Heart left ventricle (tissue), 13 donors: Measurements from ENCODE around the gene CEP170B.

Experiments
- POLR2A ChIP-seq, 2 donors: fragments of 450-650 bp; IDR thresholded peaks; one replicate each; pipeline ENCODE4 v1.6.1; 2017; ENCODE audit warnings: antibody characterized with exemption in 2 of 2, mild to moderate bottlenecking in 2 of 2, moderate library complexity in 2 of 2
- TF ChIP-seq, protein P1 (sequence below), 12 donors: fragments of 200-600 bp; sonication (generic) in 4 of 12; IDR thresholded peaks; one replicate each; pipeline versions ENCODE4 v1.5.0 to v1.8.0; 2018 to 2022; ENCODE audit warnings: antibody characterized with exemption in 12 of 12, mild to moderate bottlenecking in 5 of 12
- donor health status: ischemic (EF 13 %, LVEDD 7.1; RV severe dilation, severe dysfunction).
- donor health status: DM: no; HTN: yes; CAD: no.
- donor health status: DM: no; HTN: no; CAD: no.
- donor health status: ischemic (EF 25% LVEDD 6.9; RV normal size, moderate dysfunction).
- donor health status: ischemic (EF 25% LVEDD 5.7; RV mildly dilated, moderate dysfunction).
- donor health status: ischemic (EF 35%, LVEDD 5.7; RV mildly dilated, moderate dysfunction).
- donor health status: nonischemic (EF 11% LVEDD 7.7; RV severe dilation, severe dysfunction).
- donor health status: DM: yes; HTN: yes; CAD: no.
- donor health status: PGD.
- donor health status: ischemic (EF 29% LVEDD 5.4; RV normal size, mild dysfunction).
- donor health status: nonischemic (EF 23%, LVEDD 6.1; RV moderate dilation, normal function).

DNA sequence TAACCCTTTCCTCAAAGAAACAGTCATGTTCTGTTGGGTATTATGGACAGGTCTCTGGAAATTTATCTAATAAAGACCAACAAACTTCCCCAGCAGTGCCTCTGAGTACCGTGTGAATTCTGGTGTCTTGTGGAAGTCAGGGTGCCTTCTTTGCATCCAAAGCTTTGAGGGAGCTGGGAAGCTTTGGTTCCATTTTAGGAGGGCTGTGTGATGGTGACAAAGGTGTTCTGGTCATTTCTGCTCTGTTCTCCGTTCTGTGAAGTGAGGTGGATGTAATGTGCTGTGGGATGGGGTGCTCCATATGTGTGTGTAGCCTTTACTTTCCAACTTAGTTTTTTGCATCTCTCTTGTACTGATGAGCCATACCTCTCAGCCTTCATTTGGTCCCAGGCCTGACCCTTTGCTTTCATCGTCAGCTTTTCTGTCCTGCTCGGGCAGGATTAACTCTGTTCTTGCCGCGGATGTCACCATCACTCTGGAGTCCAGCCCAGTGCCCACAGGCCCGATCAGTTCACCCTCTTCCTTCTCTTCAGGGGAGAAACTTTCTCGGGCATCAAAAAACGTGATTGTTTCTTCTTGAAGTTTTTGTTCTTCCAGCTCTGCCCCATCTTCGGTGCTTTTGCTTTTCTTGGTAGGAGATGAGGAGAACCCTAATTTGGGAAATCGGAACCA, 72.8 kb downstream of the CEP170B start:
- TF ChIP-seq, protein P1, sequence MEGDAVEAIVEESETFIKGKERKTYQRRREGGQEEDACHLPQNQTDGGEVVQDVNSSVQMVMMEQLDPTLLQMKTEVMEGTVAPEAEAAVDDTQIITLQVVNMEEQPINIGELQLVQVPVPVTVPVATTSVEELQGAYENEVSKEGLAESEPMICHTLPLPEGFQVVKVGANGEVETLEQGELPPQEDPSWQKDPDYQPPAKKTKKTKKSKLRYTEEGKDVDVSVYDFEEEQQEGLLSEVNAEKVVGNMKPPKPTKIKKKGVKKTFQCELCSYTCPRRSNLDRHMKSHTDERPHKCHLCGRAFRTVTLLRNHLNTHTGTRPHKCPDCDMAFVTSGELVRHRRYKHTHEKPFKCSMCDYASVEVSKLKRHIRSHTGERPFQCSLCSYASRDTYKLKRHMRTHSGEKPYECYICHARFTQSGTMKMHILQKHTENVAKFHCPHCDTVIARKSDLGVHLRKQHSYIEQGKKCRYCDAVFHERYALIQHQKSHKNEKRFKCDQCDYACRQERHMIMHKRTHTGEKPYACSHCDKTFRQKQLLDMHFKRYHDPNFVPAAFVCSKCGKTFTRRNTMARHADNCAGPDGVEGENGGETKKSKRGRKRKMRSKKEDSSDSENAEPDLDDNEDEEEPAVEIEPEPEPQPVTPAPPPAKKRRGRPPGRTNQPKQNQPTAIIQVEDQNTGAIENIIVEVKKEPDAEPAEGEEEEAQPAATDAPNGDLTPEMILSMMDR (IDR thresholded peaks at IDR 0.05): no peak
- TF ChIP-seq POLR2A (IDR thresholded peaks at IDR 0.05): no peak
